Measurements from ENCODE around the gene GRIP1. TPM values are rescaled to one million over a fixed set of nuclear protein-coding genes. Genes with fewer than 3 reads are reported as not detected.

The GRIP1 gene
- total RNA-seq, 1 donor from 2014 or later, result 0.47 TPM

DNA sequence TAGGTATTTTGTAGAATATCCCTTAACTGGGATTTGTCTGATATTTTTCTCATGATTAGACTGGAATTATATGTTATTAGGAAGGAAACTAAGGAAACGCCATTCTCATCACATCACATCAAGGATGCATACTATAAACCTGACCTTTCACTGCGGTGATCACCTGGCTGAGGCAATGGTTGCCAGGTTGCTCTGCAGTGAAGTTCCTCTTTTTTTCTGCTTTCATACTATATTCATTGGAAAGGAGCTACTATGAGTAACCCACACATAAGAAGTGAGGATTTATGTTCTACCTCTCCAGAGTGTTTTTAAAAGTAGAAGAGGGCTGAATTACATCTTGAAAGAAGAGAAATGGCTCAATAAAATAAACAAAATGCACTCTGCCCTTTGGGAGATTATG is 31.0 kb upstream of the GRIP1 start:
- Histone ChIP-seq H3K4me3 (no peak overlapping the region), H3K9me3 (replicated peaks) (peaks cover 11% of the 10 kb centered on the region), H3K27me3 (ENCODE audit: low read depth) (no peaks in the 10 kb centered on the region), H3K27ac (replicated peaks) (no peak overlapping the region), H3K36me3 (no peaks in the 10 kb centered on the region), H3K4me1 (no peaks in the 10 kb centered on the region)
- TF ChIP-seq, protein P1, sequence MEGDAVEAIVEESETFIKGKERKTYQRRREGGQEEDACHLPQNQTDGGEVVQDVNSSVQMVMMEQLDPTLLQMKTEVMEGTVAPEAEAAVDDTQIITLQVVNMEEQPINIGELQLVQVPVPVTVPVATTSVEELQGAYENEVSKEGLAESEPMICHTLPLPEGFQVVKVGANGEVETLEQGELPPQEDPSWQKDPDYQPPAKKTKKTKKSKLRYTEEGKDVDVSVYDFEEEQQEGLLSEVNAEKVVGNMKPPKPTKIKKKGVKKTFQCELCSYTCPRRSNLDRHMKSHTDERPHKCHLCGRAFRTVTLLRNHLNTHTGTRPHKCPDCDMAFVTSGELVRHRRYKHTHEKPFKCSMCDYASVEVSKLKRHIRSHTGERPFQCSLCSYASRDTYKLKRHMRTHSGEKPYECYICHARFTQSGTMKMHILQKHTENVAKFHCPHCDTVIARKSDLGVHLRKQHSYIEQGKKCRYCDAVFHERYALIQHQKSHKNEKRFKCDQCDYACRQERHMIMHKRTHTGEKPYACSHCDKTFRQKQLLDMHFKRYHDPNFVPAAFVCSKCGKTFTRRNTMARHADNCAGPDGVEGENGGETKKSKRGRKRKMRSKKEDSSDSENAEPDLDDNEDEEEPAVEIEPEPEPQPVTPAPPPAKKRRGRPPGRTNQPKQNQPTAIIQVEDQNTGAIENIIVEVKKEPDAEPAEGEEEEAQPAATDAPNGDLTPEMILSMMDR (IDR thresholded peaks at IDR 0.05; ENCODE audit: borderline replicate concordance), result no peak
- DNase-seq, result no peak
- intact Hi-C loops (cut with micrococcal nuclease), result no loop called here

DNA sequence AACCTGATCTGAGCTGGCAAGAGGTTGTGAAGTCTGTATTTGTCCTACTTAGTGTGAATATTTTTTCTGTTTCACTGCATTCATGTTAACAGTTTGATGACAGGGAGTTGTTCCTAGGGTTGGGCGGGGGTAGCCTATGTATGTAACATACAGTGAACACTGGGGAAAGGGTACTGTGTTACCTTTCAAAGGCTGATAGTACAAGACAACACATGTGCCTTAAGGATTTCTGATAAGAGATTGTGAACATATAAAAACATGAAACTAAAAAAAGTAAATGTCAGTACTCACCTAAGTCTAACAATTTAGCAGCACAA is 30.5 kb upstream of the GRIP1 start:
- intact Hi-C loops (cut with micrococcal nuclease), result no loop called here
- H3K4me1 ChIP-seq, result no peaks in the 10 kb centered on the region
- no peak overlapping the region for H3K4me3 ChIP-seq
- no peaks in the 10 kb centered on the region for H3K27me3 ChIP-seq (ENCODE audit: low read depth)
- no peaks in the 10 kb centered on the region for H3K36me3 ChIP-seq
- TF ChIP-seq, protein P1 (IDR thresholded peaks at IDR 0.05; ENCODE audit: borderline replicate concordance), result no peak
- DNase-seq, result no peak
- no peak overlapping the region for H3K27ac ChIP-seq (replicated peaks)
- peaks cover 12% of the 10 kb centered on the region for H3K9me3 ChIP-seq (replicated peaks)

DNA sequence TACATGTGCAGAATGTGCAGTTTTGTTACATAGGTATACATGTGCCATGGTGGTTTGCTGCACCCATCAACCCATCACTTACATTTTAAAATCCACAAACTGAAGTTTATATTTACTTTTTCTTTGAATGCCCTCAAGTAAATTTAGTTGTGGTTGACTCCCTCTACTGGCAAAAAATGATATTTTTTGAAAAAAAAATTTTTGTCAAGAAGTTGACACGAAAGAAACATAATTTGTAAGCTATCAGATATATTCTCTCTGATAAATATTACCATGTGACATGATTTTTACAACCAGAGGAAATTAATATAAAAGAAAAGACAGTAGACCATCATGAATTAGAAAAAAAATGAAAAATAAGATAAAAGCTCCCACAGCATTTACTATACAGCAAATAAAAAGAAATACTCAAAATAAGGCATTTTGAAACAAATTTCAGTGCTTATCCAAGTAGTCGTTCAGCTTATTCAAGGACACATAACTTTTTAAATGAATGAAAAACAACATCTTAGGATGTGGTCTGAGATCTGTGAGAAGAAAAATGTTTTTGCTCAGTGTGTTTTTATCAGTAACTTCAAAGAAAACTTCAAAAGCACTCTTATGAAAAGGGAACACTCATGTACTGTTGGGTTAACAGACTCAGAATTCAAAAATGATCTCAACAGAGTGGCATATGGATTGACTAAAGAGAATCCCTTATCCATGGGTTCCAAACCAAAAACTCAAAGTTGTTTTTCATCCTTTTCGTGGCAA is 30.0 kb upstream of the GRIP1 start:
- Histone ChIP-seq H3K27ac (replicated peaks) (no peak overlapping the region), H3K36me3 (no peaks in the 10 kb centered on the region), H3K27me3 (ENCODE audit: low read depth) (no peaks in the 10 kb centered on the region), H3K4me3 (no peak overlapping the region), H3K4me1 (no peaks in the 10 kb centered on the region), H3K9me3 (replicated peaks) (peaks cover 12% of the 10 kb centered on the region)
- TF ChIP-seq, protein P1 (IDR thresholded peaks at IDR 0.05; ENCODE audit: borderline replicate concordance), result peak; percentile 50
- no peak for DNase-seq
- intact Hi-C loops (cut with micrococcal nuclease), result no loop called here

DNA sequence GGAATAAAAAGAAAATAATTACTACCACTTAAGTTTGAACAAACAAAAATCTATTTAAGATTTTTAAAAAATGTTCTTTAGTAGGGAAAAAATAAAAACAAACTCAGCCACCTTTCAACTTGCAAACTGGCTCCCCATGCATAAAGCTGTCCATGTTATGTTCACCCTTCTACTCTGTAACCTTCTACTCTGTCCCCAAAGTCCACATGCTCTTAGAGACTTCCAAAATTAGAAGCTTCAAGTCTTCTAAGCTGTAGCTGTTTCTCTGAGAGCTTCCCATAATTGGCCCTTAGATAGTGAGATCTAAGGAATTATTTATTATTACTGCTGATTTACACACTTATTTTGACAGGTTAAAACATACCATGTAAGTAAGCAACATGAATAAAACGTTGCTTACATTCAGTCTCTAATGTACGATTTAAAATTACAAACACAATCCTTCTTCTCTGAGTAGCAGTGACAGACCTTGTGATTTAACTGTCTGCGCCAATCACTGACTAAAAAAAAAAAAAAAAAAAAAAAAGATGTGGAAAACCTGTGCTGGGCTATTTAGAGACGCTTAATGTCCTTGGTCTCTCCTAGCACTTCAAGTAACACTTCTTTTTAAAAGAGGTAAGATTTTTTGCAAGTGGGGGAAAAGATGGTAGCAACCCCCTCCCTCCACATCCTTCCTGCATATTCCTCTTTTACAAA is 28.3 kb upstream of the GRIP1 start:
- Histone ChIP-seq H3K36me3 (no peaks in the 10 kb centered on the region), H3K27ac (replicated peaks) (peak overlapping the region; percentile 14), H3K27me3 (ENCODE audit: low read depth) (peaks cover 14% of the 10 kb centered on the region), H3K9me3 (replicated peaks) (peaks cover 12% of the 10 kb centered on the region), H3K4me3 (no peak overlapping the region), H3K4me1 (no peaks in the 10 kb centered on the region)
- DNase-seq, result no peak
- TF ChIP-seq, protein P1 (IDR thresholded peaks at IDR 0.05; ENCODE audit: borderline replicate concordance), result no peak
- intact Hi-C loops (cut with micrococcal nuclease), result no loop called here

DNA sequence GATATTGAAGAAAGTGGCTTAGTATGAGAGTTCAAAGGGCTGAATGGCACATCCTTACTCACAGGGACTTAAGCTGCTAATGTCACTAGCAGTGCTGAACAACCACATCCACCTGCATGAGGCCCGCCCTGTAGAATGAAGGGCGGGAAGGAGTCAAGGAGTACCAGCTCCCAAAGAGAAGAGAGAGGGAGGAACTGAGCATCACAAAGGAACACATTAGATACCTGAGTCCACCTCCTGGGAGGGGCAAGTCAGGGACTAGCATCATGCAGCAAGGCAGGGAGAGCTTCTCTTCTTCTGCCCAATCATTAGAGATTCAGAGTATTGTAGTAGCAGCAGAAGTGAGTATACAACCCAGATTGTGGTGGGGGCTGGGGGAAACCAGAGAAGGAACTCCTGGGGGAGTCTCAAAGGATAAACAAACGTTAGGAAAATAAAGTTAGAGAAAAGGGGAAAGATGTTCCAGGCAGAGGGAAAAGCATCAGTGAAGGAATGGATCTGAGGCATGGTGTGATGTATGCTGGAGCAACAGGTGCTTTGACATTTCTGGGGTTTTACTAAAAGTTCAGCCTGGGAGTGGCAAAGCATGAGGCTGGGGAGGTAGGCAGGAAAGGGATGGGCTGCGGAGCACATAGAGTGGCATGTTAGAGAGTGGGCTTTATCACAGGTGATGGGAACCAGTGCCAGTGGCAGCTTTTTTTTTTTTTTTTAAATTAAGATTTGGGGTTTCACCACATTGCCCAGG is 21.0 kb upstream of the GRIP1 start:
- H3K27me3 ChIP-seq (ENCODE audit: low read depth), result peaks cover 34% of the 10 kb centered on the region
- DNase-seq, result no peak
- TF ChIP-seq, protein P1 (IDR thresholded peaks at IDR 0.05; ENCODE audit: borderline replicate concordance), result no peak
- H3K4me1 ChIP-seq, result no peaks in the 10 kb centered on the region
- H3K9me3 ChIP-seq (replicated peaks), result peaks cover under 1% of the 10 kb centered on the region
- intact Hi-C loops (cut with micrococcal nuclease), result no loop called here
- no peaks in the 10 kb centered on the region for H3K36me3 ChIP-seq
- no peak overlapping the region for H3K27ac ChIP-seq (replicated peaks)
- H3K4me3 ChIP-seq, result no peak overlapping the region
